ENCODE data around the gene CA14. TPM values are rescaled to one million over a fixed set of nuclear protein-coding genes. Genes with fewer than 3 reads are reported as not detected.

The CA14 gene
- total and polyA plus RNA-seq, 9 of the 15 experiments (the other 6 are each of a cell fraction or from before 2014, with no cell fraction given), result 0.13 to 0.57 (median 0.26) TPM; not detected in 1

- TF ChIP-seq TFAP4 (CRISPR knock-in tag; IDR thresholded peaks at IDR 0.05; ENCODE audit: borderline replicate concordance) (peak; percentile 78; the same call in 1 of the 2 replicates), FIP1L1 (IDR thresholded peaks at IDR 0.05; ENCODE audit: low read depth, low read length, poor library complexity, severe bottlenecking) (peak; percentile 90), ZNF444 (CRISPR knock-in tag; IDR thresholded peaks at IDR 0.05) (0 out of 2 replicates have a peak, but pooled peaks have one; percentile 2), TAF1 (IDR thresholded peaks at IDR 0.05; ENCODE audit: control insufficient read depth, extremely low read depth, insufficient read depth, low read length, severe bottlenecking) (peak; percentile 74), KAT7 (CRISPR knock-in tag; IDR thresholded peaks at IDR 0.05; ENCODE audit: borderline replicate concordance) (peak; percentile 89; the same call in 1 of the 2 replicates), ZC3H8 (IDR thresholded peaks at IDR 0.05) (no peak), RBM39 (optimal IDR thresholded peaks at IDR 0.05; ENCODE audit: low read depth, low read length) (no peak), NKRF (IDR thresholded peaks at IDR 0.05; ENCODE audit: borderline replicate concordance) (peak; percentile 83), ARID4B (CRISPR knock-in tag; IDR thresholded peaks at IDR 0.05) (0 out of 2 replicates have a peak, but pooled peaks have one; percentile 33), SMARCE1 (IDR thresholded peaks at IDR 0.05) (peak; percentile 59; the same call in 1 of the 2 replicates), E2F6 (IDR thresholded peaks at IDR 0.05; ENCODE audit: borderline replicate concordance in 1 of 2, extremely low read depth in 1 of 2, insufficient read depth in 1 of 2, insufficient read length in 1 of 2, low read depth in 1 of 2, low read length in 1 of 2, poor library complexity in 1 of 2, severe bottlenecking in 1 of 2) (peak; percentile 51 to 77), ATF2 (CRISPR knock-in tag; IDR thresholded peaks at IDR 0.05) (no peak), RCOR1 (IDR thresholded peaks at IDR 0.05; ENCODE audit: borderline replicate concordance in 1 of 2, low read depth in 2 of 2, low read length in 2 of 2) (peak in 1 of 2 experiments; percentile 13; a peak in 1 of 4 replicates), HMG20B (CRISPR knock-in tag; IDR thresholded peaks at IDR 0.05) (no peak), ZNF239 (CRISPR knock-in tag; IDR thresholded peaks at IDR 0.05) (no peak), KLF16 (IDR thresholded peaks at IDR 0.05) (no peak)
Measured at GRCh38 chr1:150234566-150235293, 22.8 kb upstream of the CA14 start (continued).

All from K562 (cell line).